ENCODE data around the gene CFAP70.

DNA sequence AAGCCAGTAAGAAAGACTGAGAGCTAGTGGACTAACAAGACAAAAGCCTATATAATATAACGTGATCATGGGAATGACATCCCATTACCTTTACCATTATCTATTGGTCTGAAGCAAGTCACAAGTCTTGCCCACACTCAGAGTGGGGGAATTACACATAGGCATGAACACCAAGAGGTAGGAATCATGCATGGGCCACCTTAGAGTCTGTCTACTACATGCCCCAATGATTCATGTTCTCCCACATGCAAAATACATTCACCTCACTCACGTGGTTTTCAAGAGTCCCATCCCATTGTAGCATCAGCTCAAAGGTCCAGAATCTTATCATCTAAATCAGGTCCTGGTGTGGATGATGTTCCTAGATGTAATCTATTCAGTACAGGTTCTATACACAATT lies 141.0 kb downstream of the CFAP70 start:
- TF ChIP-seq, protein P1, sequence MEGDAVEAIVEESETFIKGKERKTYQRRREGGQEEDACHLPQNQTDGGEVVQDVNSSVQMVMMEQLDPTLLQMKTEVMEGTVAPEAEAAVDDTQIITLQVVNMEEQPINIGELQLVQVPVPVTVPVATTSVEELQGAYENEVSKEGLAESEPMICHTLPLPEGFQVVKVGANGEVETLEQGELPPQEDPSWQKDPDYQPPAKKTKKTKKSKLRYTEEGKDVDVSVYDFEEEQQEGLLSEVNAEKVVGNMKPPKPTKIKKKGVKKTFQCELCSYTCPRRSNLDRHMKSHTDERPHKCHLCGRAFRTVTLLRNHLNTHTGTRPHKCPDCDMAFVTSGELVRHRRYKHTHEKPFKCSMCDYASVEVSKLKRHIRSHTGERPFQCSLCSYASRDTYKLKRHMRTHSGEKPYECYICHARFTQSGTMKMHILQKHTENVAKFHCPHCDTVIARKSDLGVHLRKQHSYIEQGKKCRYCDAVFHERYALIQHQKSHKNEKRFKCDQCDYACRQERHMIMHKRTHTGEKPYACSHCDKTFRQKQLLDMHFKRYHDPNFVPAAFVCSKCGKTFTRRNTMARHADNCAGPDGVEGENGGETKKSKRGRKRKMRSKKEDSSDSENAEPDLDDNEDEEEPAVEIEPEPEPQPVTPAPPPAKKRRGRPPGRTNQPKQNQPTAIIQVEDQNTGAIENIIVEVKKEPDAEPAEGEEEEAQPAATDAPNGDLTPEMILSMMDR (IDR thresholded peaks at IDR 0.05; ENCODE audit: low read length) = no peak
- TF ChIP-seq EZH2 (IDR thresholded peaks at IDR 0.05; ENCODE audit: borderline replicate concordance, low read length) = no peak
